Brain microvascular endothelial cell (primary cell): ENCODE results near the gene AADAT.

Source experiments
- DNase-seq: peaks from one replicate; pipeline ENCODE4 v3.0.0-alpha.2; 2020
- H3K27ac ChIP-seq: fragments of 250-450 bp; sonication (Bioruptor Pico); 2 replicates; pipeline ENCODE4 v1.5.1; 2020; ENCODE audit warnings: mild to moderate bottlenecking, moderate library complexity
- H3K27me3 ChIP-seq: fragments of 250-450 bp; sonication (Bioruptor Pico); replicated peaks from 2 replicates; pipeline ENCODE4 v1.5.1; 2020; ENCODE audit warnings: mild to moderate bottlenecking
- H3K36me3 ChIP-seq: fragments of 250-450 bp; sonication (Bioruptor Pico); replicated peaks from 2 replicates; pipeline ENCODE4 v1.5.1; 2020; ENCODE audit warnings: mild to moderate bottlenecking
- H3K4me3 ChIP-seq: 2 replicates; pipeline ENCODE4 v1.5.1; 2011; ENCODE audit warnings: low read depth, mild to moderate bottlenecking, control low read depth, low read length, moderate library complexity
- in situ Hi-C: cut with HindIII; loops from 2 replicates; pipeline ENCODE4 v1.10.0; 2017; ENCODE audit warnings: low sequenced_read_pairs, low pct_ligation_motif_present
- TF ChIP-seq, protein P1 (sequence below): IDR thresholded peaks from 2 replicates; pipeline ENCODE4 v1.5.1; 2011; ENCODE audit warnings: low read depth, mild to moderate bottlenecking, moderate library complexity, low read length, control low read depth, inconsistent platforms; ENCODE audit errors: missing control alignments

Gene AADAT

DNA sequence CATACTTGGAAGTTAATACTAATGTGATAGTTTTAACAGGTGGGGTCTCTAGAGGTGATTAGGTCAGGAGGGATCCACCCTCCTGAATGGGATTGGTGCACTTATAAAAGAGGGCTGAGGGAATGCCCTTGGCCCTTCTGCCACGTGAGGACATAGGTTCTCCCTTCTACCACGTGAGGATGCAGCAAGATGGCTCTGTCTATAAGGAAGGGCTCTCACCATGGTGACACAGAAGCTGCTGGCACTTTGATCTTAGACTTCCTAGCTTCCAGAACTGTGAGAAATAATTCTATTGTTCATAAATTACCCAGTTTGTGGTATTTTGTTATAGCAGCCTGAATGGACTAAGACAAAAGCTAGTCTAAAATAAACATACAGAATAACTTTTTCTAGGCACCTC lies 1.0 kb downstream of the AADAT start:
- Histone ChIP-seq H3K36me3 (no peaks in the 10 kb centered on the region), H3K4me3 (peak overlapping the region; percentile 82), H3K27ac (no peak overlapping the region), H3K27me3 (no peaks in the 10 kb centered on the region)
- in situ Hi-C loops = no loop called here
- TF ChIP-seq, protein P1, sequence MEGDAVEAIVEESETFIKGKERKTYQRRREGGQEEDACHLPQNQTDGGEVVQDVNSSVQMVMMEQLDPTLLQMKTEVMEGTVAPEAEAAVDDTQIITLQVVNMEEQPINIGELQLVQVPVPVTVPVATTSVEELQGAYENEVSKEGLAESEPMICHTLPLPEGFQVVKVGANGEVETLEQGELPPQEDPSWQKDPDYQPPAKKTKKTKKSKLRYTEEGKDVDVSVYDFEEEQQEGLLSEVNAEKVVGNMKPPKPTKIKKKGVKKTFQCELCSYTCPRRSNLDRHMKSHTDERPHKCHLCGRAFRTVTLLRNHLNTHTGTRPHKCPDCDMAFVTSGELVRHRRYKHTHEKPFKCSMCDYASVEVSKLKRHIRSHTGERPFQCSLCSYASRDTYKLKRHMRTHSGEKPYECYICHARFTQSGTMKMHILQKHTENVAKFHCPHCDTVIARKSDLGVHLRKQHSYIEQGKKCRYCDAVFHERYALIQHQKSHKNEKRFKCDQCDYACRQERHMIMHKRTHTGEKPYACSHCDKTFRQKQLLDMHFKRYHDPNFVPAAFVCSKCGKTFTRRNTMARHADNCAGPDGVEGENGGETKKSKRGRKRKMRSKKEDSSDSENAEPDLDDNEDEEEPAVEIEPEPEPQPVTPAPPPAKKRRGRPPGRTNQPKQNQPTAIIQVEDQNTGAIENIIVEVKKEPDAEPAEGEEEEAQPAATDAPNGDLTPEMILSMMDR = no peak
- no peak for DNase-seq

DNA sequence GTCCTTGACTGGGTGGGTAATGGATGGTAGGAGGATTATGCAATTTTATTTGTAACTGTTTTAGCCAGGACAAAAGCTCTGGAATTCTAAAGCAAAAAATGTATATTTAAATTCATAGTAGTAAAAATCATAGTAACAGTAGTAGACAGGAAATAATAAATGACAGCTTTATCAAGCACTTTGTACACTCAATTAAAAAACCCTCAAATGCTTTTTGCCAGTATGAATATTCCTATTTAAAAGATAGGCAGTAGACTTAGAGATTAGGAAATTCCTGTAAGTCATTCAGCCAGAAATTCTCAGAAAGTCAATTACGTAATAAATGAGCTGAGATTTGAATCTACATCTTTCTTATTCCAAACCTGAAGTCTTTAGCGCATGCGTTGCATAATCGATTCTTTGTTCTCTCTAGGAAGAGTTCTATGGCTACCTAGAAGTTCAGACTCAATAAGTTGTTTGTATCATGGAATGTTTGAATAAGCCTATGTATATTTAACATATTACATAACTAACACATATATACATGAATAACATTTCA lies 2.5 kb downstream of the AADAT start:
- H3K27me3 ChIP-seq = no peaks in the 10 kb centered on the region
- H3K4me3 ChIP-seq = no peak overlapping the region
- TF ChIP-seq, protein P1 = no peak
- no peak overlapping the region for H3K27ac ChIP-seq
- DNase-seq = no peak
- in situ Hi-C loops = no loop called here
- H3K36me3 ChIP-seq = no peaks in the 10 kb centered on the region

DNA sequence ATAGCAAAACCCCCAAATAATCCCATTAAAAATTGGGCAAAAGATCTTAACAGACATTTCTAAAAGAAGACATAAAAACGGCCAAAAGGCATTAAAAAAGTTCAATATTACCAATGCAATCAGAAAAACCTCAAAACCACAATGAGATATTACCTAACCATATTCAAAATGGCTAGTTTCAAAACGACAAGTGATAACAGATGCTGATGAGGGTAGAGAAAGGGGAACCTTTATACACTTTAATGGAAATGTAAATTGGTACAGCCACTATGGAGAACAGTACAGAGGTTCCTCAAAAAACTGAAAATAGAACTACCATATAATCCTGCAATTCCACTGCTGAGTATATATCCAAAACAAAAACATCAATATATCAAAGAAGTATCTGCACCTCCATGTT lies 6.2 kb downstream of the AADAT start:
- TF ChIP-seq, protein P1 = no peak
- H3K27me3 ChIP-seq = no peaks in the 10 kb centered on the region
- no peaks in the 10 kb centered on the region for H3K36me3 ChIP-seq
- H3K27ac ChIP-seq = no peak overlapping the region
- no peak overlapping the region for H3K4me3 ChIP-seq
- DNase-seq = no peak
- in situ Hi-C loops = no loop called here

DNA sequence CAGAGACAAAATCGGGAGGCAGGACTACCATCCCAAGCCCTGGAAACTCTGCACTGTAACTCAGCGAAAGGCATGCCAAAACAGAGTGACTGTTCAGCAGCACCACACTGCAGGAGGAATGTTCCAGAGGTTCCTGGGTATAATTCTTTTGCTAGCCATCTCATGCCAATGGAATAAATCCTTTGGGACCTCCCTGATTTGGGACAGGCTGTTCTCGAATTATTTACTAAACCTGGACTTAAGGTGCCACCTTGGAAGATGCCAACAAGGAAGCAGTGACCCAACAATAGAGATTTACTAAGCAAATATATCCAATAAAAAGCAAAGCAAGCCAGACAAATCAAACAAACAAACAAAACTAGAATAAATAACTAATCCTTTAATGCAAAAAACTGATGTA lies 9.3 kb downstream of the AADAT start:
- TF ChIP-seq, protein P1 = no peak
- in situ Hi-C loops = no loop called here
- Histone ChIP-seq H3K27ac (no peak overlapping the region), H3K36me3 (peaks cover 5% of the 10 kb centered on the region), H3K27me3 (no peaks in the 10 kb centered on the region), H3K4me3 (no peak overlapping the region)
- no peak for DNase-seq

DNA sequence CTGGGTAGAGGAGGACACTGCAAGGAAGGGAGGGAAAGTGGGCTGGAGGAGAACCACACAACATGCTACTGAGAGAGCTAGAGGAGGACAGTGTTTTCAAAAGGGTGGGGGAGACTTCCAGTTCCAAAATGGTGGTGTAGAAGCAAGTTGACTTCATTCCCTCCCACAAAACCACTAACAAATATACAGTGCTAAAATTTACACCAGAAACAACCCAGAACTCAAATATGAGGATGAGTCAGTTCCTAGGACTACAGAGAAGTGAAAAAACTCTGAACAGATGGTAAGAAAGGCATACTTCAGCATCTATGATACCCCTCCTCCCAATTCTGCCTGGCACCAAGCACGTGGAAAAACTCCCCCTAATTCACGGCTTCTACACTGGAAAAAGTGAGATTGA lies 9.8 kb downstream of the AADAT start:
- no peak overlapping the region for H3K27ac ChIP-seq
- in situ Hi-C loops = no loop called here
- no peak for DNase-seq
- H3K27me3 ChIP-seq = no peaks in the 10 kb centered on the region
- H3K4me3 ChIP-seq = no peak overlapping the region
- peaks cover 5% of the 10 kb centered on the region for H3K36me3 ChIP-seq
- TF ChIP-seq, protein P1 = no peak

DNA sequence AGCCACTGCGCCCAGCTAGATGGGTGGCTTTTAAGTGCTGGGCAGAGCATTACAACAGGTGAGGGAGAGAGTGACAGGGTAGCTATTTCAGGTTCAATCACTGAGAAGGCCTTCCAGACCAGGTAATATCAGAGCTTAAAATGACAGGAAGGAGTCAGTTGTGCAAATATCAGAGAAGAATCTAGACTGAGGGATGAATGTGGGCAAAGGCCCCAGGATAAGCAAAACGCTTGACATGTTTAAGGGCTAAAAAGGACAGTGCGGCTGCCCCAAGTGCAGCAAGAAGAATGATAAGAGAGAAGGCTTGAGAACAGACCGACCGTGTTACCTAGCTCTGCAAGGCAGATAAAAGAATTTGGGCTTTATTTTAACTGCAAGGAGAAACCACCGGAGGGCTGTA lies 18.6 kb downstream of the AADAT start:
- H3K27ac ChIP-seq = no peak overlapping the region
- H3K27me3 ChIP-seq = no peaks in the 10 kb centered on the region
- no peak overlapping the region for H3K4me3 ChIP-seq
- H3K36me3 ChIP-seq = peaks cover 4% of the 10 kb centered on the region
- in situ Hi-C loops = no loop called here
- DNase-seq = no peak
- TF ChIP-seq, protein P1 = no peak
